RWPE2 (cell line): Measurements from ENCODE around the gene VANGL1.
A peak's percentile ranks its signal among the peaks of the same experiment; 100 is the strongest.

Experiments
- ATAC-seq: fragments of 200-7000 bp; cut with Tn5 transposase; 3 replicates; pipeline ENCODE4 v1.9.1; 2021; ENCODE audit warnings: low read depth
- DNase-seq: peaks from one replicate; pipeline ENCODE4 v3.0.0-alpha.2; 2020; ENCODE audit warnings: low spot score
- H3K27ac ChIP-seq: fragments of 450-650 bp; 2 replicates; pipeline ENCODE4 v1.5.1; 2017; ENCODE audit warnings: mild to moderate bottlenecking; ENCODE audit not compliant: poor library complexity, severe bottlenecking
- H3K27me3 ChIP-seq: fragments of 250-450 bp; sonication (Bioruptor Pico); 2 replicates; pipeline ENCODE4 v1.5.1; 2021; ENCODE audit warnings: mild to moderate bottlenecking, moderate library complexity; ENCODE audit not compliant: insufficient read depth, poor library complexity, severe bottlenecking
- H3K36me3 ChIP-seq: fragments of 250-450 bp; sonication (Bioruptor Pico); 2 replicates; pipeline ENCODE4 v1.5.1; 2020; ENCODE audit warnings: low read depth, mild to moderate bottlenecking, moderate library complexity
- H3K4me1 ChIP-seq: fragments of 250-450 bp; sonication (Bioruptor Pico); 2 replicates; pipeline ENCODE4 v1.5.1; 2021; ENCODE audit warnings: mild to moderate bottlenecking, moderate library complexity; ENCODE audit not compliant: insufficient read depth, poor library complexity, severe bottlenecking
- H3K4me3 ChIP-seq: fragments of 250-450 bp; sonication (Bioruptor Pico); 2 replicates; pipeline ENCODE4 v1.5.1; 2021; ENCODE audit warnings: mild to moderate bottlenecking, moderate library complexity; ENCODE audit not compliant: severe bottlenecking
- H3K9me3 ChIP-seq: fragments of 250-450 bp; sonication (Bioruptor Pico); 2 replicates; pipeline ENCODE4 v1.5.1; 2021; ENCODE audit warnings: mild to moderate bottlenecking, moderate library complexity; ENCODE audit not compliant: severe bottlenecking
- CTCF ChIP-seq: fragments of 450-650 bp; IDR thresholded peaks from one replicate; pipeline ENCODE4 v1.5.1; 2017; ENCODE audit warnings: mild to moderate bottlenecking, moderate library complexity; ENCODE audit not compliant: poor library complexity, severe bottlenecking

VANGL1 gene

GRCh38 chr1:115641762-115642167 is at the start of gene VANGL1:
TSS of gene VANGL1 (plus strand) at chr1:115641970. CDS start at chr1:115651414, 9,444 bp downstream.
- H3K4me3 ChIP-seq = peak within 1 kb of the TSS; percentile 68
- H3K4me1 ChIP-seq = peaks cover 9% of the 10 kb centered on the region
- H3K36me3 ChIP-seq = 0 out of 2 replicates have a peak, but pooled peaks cover 10% of the 10 kb centered on the region
- TF ChIP-seq CTCF = no peak
- peak; percentile 85 for ATAC-seq
- no peaks in the 10 kb centered on the region for H3K9me3 ChIP-seq
- H3K27ac ChIP-seq = peak within 1 kb of the TSS; percentile 65
- no peak for DNase-seq
- H3K27me3 ChIP-seq = no peaks in the 10 kb centered on the region

GRCh38 chr1:115592264-115592663 is 49.5 kb upstream of the VANGL1 start:
- Histone ChIP-seq H3K27me3 (no peaks in the 10 kb centered on the region), H3K36me3 (no peaks in the 10 kb centered on the region), H3K27ac (no peak overlapping the region), H3K9me3 (no peaks in the 10 kb centered on the region), H3K4me1 (no peaks in the 10 kb centered on the region), H3K4me3 (no peak overlapping the region)
- DNase-seq (no peak), ATAC-seq (no peak)
- TF ChIP-seq CTCF = no peak

GRCh38 chr1:115593365-115594259 is 48.2 kb upstream of the VANGL1 start:
- Histone ChIP-seq H3K4me1 (no peaks in the 10 kb centered on the region), H3K9me3 (no peaks in the 10 kb centered on the region), H3K36me3 (no peaks in the 10 kb centered on the region), H3K4me3 (no peak overlapping the region), H3K27me3 (no peaks in the 10 kb centered on the region), H3K27ac (no peak overlapping the region)
- no peak for TF ChIP-seq CTCF
- DNase-seq (no peak), ATAC-seq (no peak)

GRCh38 chr1:115594600-115594999 is 47.2 kb upstream of the VANGL1 start:
- no peak for DNase-seq
- Histone ChIP-seq H3K4me1 (no peaks in the 10 kb centered on the region), H3K27me3 (no peaks in the 10 kb centered on the region), H3K36me3 (no peaks in the 10 kb centered on the region), H3K4me3 (no peak overlapping the region), H3K27ac (no peak overlapping the region), H3K9me3 (no peaks in the 10 kb centered on the region)
- no peak for TF ChIP-seq CTCF
- no peak for ATAC-seq
